Hepatocyte (in vitro differentiated cells): ENCODE data around the gene IL12RB2. TPM values are rescaled to one million over a fixed set of nuclear protein-coding genes. Genes with fewer than 3 reads are reported as not detected.

ENCODE experiments used
- DNase-seq: peaks from one replicate; pipeline ENCODE4 v3.0.0-alpha.2; 2016; ENCODE audit warnings: low spot score
- H2AFZ ChIP-seq: fragments of 200-600 bp; sonication (generic); 2 replicates; pipeline ENCODE4 v1.6.0; 2016; ENCODE audit warnings: antibody characterized with exemption, mild to moderate bottlenecking
- H3K27ac ChIP-seq: fragments of 200-600 bp; sonication (generic); 2 replicates; pipeline ENCODE4 v1.5.1; 2016; ENCODE audit warnings: mild to moderate bottlenecking
- H3K27me3 ChIP-seq: fragments of 200-600 bp; sonication (generic); 2 replicates; pipeline ENCODE4 v1.6.1; 2016
- H3K36me3 ChIP-seq: fragments of 200-600 bp; sonication (generic); replicated peaks from 2 replicates; pipeline ENCODE4 v1.5.1; 2016; ENCODE audit warnings: low read depth; ENCODE audit not compliant: insufficient read depth
- H3K4me1 ChIP-seq: fragments of 200-600 bp; sonication (generic); 2 replicates; pipeline ENCODE4 v1.5.1; 2016; ENCODE audit warnings: mild to moderate bottlenecking, moderate library complexity; ENCODE audit not compliant: insufficient read depth
- H3K4me2 ChIP-seq: fragments of 200-600 bp; sonication (generic); 2 replicates; pipeline ENCODE4 v1.6.0; 2016
- H3K4me3 ChIP-seq: fragments of 200-600 bp; sonication (generic); 2 replicates; pipeline ENCODE4 v1.5.1; 2016; ENCODE audit warnings: mild to moderate bottlenecking
- H3K79me2 ChIP-seq: fragments of 200-600 bp; sonication (generic); 2 replicates; pipeline ENCODE4 v1.6.0; 2017; ENCODE audit warnings: mild to moderate bottlenecking
- H3K9me2 ChIP-seq: fragments of 200-600 bp; sonication (generic); replicated peaks from 2 replicates; pipeline ENCODE4 v1.6.0; 2017; ENCODE audit warnings: mild to moderate bottlenecking; ENCODE audit not compliant: insufficient read depth
- H3K9me3 ChIP-seq: fragments of 200-600 bp; sonication (generic); 2 replicates; pipeline ENCODE4 v1.5.1; 2016; ENCODE audit warnings: low read depth, mild to moderate bottlenecking
- H4K20me1 ChIP-seq: fragments of 200-600 bp; sonication (generic); 2 replicates; pipeline ENCODE4 v1.6.0; 2016; ENCODE audit warnings: mild to moderate bottlenecking; ENCODE audit not compliant: insufficient read depth, poor library complexity, severe bottlenecking
- CTCF ChIP-seq: fragments of 200-600 bp; sonication (generic); IDR thresholded peaks from 2 replicates; pipeline ENCODE4 v1.5.1; 2016; ENCODE audit warnings: antibody characterized with exemption, mild to moderate bottlenecking; ENCODE audit not compliant: poor library complexity
- EZH2 ChIP-seq: fragments of 200-600 bp; sonication (generic); IDR thresholded peaks from 2 replicates; pipeline ENCODE4 v1.6.1; 2016; ENCODE audit warnings: antibody characterized with exemption, mild to moderate bottlenecking, borderline replicate concordance
- EZH2phosphoT487 ChIP-seq: fragments of 200-600 bp; sonication (generic); IDR thresholded peaks from one replicate; pipeline ENCODE4 v1.6.1; 2018; ENCODE audit warnings: antibody characterized with exemption, mild to moderate bottlenecking, low read depth, moderate library complexity; ENCODE audit not compliant: unreplicated experiment, severe bottlenecking
- WGBS: methylation state at CpG from one replicate; pipeline ENCODE4 v1.1.6; 2016; ENCODE audit warnings: low lambda C conversion rate; ENCODE audit errors: missing lambda C conversion rate; 5-methylcytosine and 5-hydroxymethylcytosine counted together
- polyA plus RNA-seq: library from polyadenylated mRNA; unstranded; fragments of >200 nt; fragmentation: Nextera tagmentation; extraction: Ambion mirVana; gene quantifications from 2 replicates; pipeline ENCODE4 v1.2.1, GENCODE V29; 2016
- total RNA-seq: library from RNA; depleted of rRNA; stranded (reverse); fragments of >200 nt; gene quantifications from 2 replicates; pipeline ENCODE4 v1.2.3, GENCODE V29; 2014

The IL12RB2 gene
- total and polyA plus RNA-seq, 2 experiments from 2014 or later, result 0.47 TPM; not detected in 1

- Histone ChIP-seq H3K4me2 (no peak overlapping the region), H3K79me2 (no peaks in the 10 kb centered on the region), H3K9me3 (no peaks in the 10 kb centered on the region), H2AFZ (no peak overlapping the region), H4K20me1 (no peaks in the 10 kb centered on the region), H3K27me3 (no peaks in the 10 kb centered on the region), H3K36me3 (no peaks in the 10 kb centered on the region), H3K4me1 (no peaks in the 10 kb centered on the region), H3K27ac (no peak overlapping the region), H3K4me3 (no peak overlapping the region), H3K9me2 (no peaks in the 10 kb centered on the region)
- DNase-seq, result no peak
- TF ChIP-seq EZH2phosphoT487 (no peak), EZH2 (no peak), CTCF (no peak)
- 80% methylated on average over 2 of the region's 2 CpGs for WGBS
These were observed 9.2 kb downstream of the IL12RB2 start for GRCh38 chr1:67316918-67317317.

- H3K4me1 ChIP-seq, result no peaks in the 10 kb centered on the region
- no peaks in the 10 kb centered on the region for H3K79me2 ChIP-seq
- TF ChIP-seq CTCF, result no peak
- TF ChIP-seq EZH2phosphoT487, result no peak
- no peak for TF ChIP-seq EZH2
- H2AFZ ChIP-seq, result no peak overlapping the region
- no peaks in the 10 kb centered on the region for H3K9me3 ChIP-seq
- H3K36me3 ChIP-seq, result no peaks in the 10 kb centered on the region
- no peak overlapping the region for H3K4me3 ChIP-seq
- H3K9me2 ChIP-seq, result no peaks in the 10 kb centered on the region
- no peaks in the 10 kb centered on the region for H4K20me1 ChIP-seq
- WGBS, result 91% methylated on average over 4 of the region's 4 CpGs
- H3K27ac ChIP-seq, result no peak overlapping the region
- no peaks in the 10 kb centered on the region for H3K27me3 ChIP-seq
- no peak overlapping the region for H3K4me2 ChIP-seq
- DNase-seq, result no peak
These were observed 10.1 kb downstream of the IL12RB2 start for GRCh38 chr1:67317803-67318202.

GRCh38 chr1:67322442-67322841, 14.8 kb downstream of the IL12RB2 start:
- H3K4me1 ChIP-seq, result no peaks in the 10 kb centered on the region
- H3K9me3 ChIP-seq, result no peaks in the 10 kb centered on the region
- no peaks in the 10 kb centered on the region for H3K27me3 ChIP-seq
- WGBS, result 94% methylated on average over 1 of the region's 1 CpG
- TF ChIP-seq EZH2, result no peak
- H3K36me3 ChIP-seq, result no peaks in the 10 kb centered on the region
- no peaks in the 10 kb centered on the region for H4K20me1 ChIP-seq
- no peak overlapping the region for H3K4me3 ChIP-seq
- H3K27ac ChIP-seq, result no peak overlapping the region
- H3K79me2 ChIP-seq, result no peaks in the 10 kb centered on the region
- H3K4me2 ChIP-seq, result no peak overlapping the region
- H2AFZ ChIP-seq, result no peak overlapping the region
- DNase-seq, result no peak
- H3K9me2 ChIP-seq, result no peaks in the 10 kb centered on the region

- 96% methylated on average over 3 of the region's 3 CpGs for WGBS
- no peak overlapping the region for H3K4me3 ChIP-seq
These were observed 15.4 kb downstream of the IL12RB2 start for GRCh38 chr1:67323087-67323486.

More at GRCh38 chr1:67323087-67323486, 15.4 kb downstream of the IL12RB2 start:
- no peaks in the 10 kb centered on the region for H4K20me1 ChIP-seq
- no peaks in the 10 kb centered on the region for H3K9me3 ChIP-seq
- no peaks in the 10 kb centered on the region for H3K9me2 ChIP-seq
- no peak overlapping the region for H3K27ac ChIP-seq
- no peak for DNase-seq
- H3K4me2 ChIP-seq, result no peak overlapping the region
- no peaks in the 10 kb centered on the region for H3K79me2 ChIP-seq
- H3K4me1 ChIP-seq, result no peaks in the 10 kb centered on the region
- H3K36me3 ChIP-seq, result no peaks in the 10 kb centered on the region
- no peaks in the 10 kb centered on the region for H3K27me3 ChIP-seq
- H2AFZ ChIP-seq, result no peak overlapping the region
- TF ChIP-seq EZH2 (no peak), EZH2phosphoT487 (no peak), CTCF (no peak)
